Esophagus squamous epithelium (tissue), 5 donors: Measurements from ENCODE around the gene ZNF71. TPM values are rescaled to one million over a fixed set of nuclear protein-coding genes. Genes with fewer than 3 reads are reported as not detected.

Experiments used
- DNase-seq: peaks from one replicate; lab custom pipeline; 2025; lab: John Stamatoyannopoulos, UW
- H3K27ac ChIP-seq, 4 donors: fragments of 200-600 bp; sonication (generic); one replicate each; pipeline ENCODE4 v1.5.1; 2016 to 2019; ENCODE audit warnings: mild to moderate bottlenecking in 1 of 4
- H3K27me3 ChIP-seq, 4 donors: fragments of 200-600 bp; sonication (generic); 1 replicate in 3 of 4; 2 replicates in 1 of 4; pipeline versions ENCODE4 v1.5.1 to v1.6.0; 2017 to 2021; ENCODE audit warnings: antibody characterized with exemption in 1 of 4
- H3K36me3 ChIP-seq, 3 donors: fragments of 200-600 bp; sonication (generic); one replicate each; pipeline ENCODE4 v1.5.1; 2016 to 2019
- H3K4me1 ChIP-seq, 3 donors: fragments of 200-600 bp; sonication (generic); one replicate each; pipeline ENCODE4 v1.5.1; 2017 to 2019
- H3K4me3 ChIP-seq, 4 donors: fragments of 200-600 bp; sonication (generic); 1 replicate in 3 of 4; 2 replicates in 1 of 4; pipeline ENCODE4 v1.5.1; 2016 to 2019; ENCODE audit warnings: mild to moderate bottlenecking in 2 of 4, moderate library complexity in 1 of 4
- H3K9me3 ChIP-seq, 3 donors: fragments of 200-600 bp; sonication (generic); one replicate each; pipeline ENCODE4 v1.5.1; 2016 to 2019
- POLR2A ChIP-seq, 4 donors: fragments of 450-650 bp; IDR thresholded peaks; one replicate each; pipeline ENCODE4 v1.6.1; 2017; ENCODE audit warnings: antibody characterized with exemption in 4 of 4, mild to moderate bottlenecking in 4 of 4, moderate library complexity in 3 of 4
- WGBS, 2 donors: methylation state at CpG; one replicate each; pipeline ENCODE4 v1.1.5; 2018; 5-methylcytosine and 5-hydroxymethylcytosine counted together
- intact Hi-C: fragments of 100-400 bp; cut with DNase I; formaldehyde crosslinking; loops from one replicate; pipeline ENCODE4 v1.15.0; 2022
- total RNA-seq, 4 donors: library from RNA; depleted of rRNA; stranded (reverse); fragments of >200 nt; gene quantifications; one replicate each; pipeline ENCODE4 v1.1.0, GENCODE V29; 2016
- TF ChIP-seq, protein P1 (sequence below), 6 experiments: fragments of 450-650 bp in 4 of 6; fragments of 200-600 bp in 2 of 6; sonication (generic) in 2 of 6; IDR thresholded peaks; one replicate each; pipeline ENCODE4 v1.5.1; 2016 to 2019; ENCODE audit warnings: antibody characterized with exemption in 6 of 6, mild to moderate bottlenecking in 4 of 6, moderate library complexity in 4 of 6
- donor health status: DM: yes; HTN: yes; CAD: no.

The ZNF71 gene
- total RNA-seq, 4 donors from 2014 or later = 3.0 to 8.4 (median 3.4) TPM

DNA sequence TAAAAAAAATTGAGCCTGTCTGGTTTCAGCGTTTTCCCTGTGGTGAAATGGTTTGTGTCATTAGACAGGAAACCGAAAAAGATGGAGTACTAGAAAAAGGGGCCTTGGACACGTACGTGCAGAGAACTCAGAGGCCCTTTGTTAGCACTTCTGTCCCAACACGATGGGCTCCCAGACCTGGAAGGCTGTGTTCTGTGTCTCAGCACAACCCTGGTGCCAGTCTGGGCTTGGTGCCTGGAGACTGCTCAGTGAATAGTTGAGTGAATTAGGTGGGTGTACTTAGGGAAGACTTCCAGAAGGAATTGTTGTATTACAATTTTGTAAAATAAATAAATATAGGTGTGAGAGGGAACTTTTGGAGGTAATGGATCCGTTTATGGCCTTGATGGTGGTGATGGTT lies 8.7 kb downstream of the ZNF71 start:
- H3K9me3 ChIP-seq = peaks cover 0 to 90% (median 48%) of the 10 kb centered on the region in 3 donors
- no peak for DNase-seq
- no peak overlapping the region for H3K27ac ChIP-seq
- intact Hi-C loops = no loop called here
- TF ChIP-seq, protein P1, sequence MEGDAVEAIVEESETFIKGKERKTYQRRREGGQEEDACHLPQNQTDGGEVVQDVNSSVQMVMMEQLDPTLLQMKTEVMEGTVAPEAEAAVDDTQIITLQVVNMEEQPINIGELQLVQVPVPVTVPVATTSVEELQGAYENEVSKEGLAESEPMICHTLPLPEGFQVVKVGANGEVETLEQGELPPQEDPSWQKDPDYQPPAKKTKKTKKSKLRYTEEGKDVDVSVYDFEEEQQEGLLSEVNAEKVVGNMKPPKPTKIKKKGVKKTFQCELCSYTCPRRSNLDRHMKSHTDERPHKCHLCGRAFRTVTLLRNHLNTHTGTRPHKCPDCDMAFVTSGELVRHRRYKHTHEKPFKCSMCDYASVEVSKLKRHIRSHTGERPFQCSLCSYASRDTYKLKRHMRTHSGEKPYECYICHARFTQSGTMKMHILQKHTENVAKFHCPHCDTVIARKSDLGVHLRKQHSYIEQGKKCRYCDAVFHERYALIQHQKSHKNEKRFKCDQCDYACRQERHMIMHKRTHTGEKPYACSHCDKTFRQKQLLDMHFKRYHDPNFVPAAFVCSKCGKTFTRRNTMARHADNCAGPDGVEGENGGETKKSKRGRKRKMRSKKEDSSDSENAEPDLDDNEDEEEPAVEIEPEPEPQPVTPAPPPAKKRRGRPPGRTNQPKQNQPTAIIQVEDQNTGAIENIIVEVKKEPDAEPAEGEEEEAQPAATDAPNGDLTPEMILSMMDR (IDR thresholded peaks at IDR 0.05) = no peak
- TF ChIP-seq POLR2A (IDR thresholded peaks at IDR 0.05) = no peak
- WGBS, 2 donors = 55 to 81% methylated on average over 3 to 6 of the region's 6 CpGs
- no peaks in the 10 kb centered on the region for H3K27me3 ChIP-seq
- peaks cover 0 to 71% (median 6%) of the 10 kb centered on the region in 3 donors for H3K36me3 ChIP-seq
- no peaks in the 10 kb centered on the region for H3K4me1 ChIP-seq
- no peak overlapping the region for H3K4me3 ChIP-seq

DNA sequence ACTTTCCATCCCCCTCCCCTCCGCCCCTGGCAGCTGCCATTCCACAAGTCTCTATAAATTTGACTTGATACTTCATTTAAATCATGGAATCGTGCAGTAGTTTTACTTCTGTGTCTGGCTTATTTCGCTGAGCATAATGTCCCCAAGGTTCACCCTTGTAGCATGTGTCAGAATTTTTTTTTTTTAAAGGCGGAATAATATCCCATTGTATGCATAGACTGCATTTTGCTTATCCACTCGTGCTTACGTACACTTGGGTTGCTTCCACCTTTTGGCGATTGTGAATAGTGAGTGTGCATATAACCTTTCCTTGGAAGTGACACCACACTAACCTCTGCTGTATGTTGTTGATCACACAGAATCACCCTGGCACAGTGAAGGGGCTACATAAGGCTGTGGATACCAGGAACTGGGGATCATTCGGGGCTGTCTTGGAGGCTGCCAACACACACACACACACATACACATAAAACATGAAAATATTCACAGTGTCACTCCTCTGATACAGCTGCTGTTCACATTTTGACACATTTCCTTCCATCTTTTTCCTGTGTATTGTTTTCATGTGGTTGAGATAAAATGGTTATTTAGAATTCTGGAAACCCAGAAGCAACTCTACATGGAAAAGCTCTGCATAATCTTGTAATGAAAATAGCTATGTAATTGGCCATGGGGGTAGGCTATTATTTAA lies 13.3 kb downstream of the ZNF71 start:
- DNase-seq = no peak
- Histone ChIP-seq H3K9me3 (peaks cover 0 to 99% (median 61%) of the 10 kb centered on the region in 3 donors), H3K27me3 (no peaks in the 10 kb centered on the region), H3K36me3 (peaks cover 0 to 70% (median 0%) of the 10 kb centered on the region in 3 donors), H3K4me3 (no peak overlapping the region), H3K27ac (no peak overlapping the region), H3K4me1 (no peaks in the 10 kb centered on the region)
- intact Hi-C loops = no loop called here
- WGBS, 2 donors = 87 to 91% methylated on average over 8 of the region's 8 CpGs
- TF ChIP-seq, protein P1 (IDR thresholded peaks at IDR 0.05) = no peak
- no peak for TF ChIP-seq POLR2A (IDR thresholded peaks at IDR 0.05)

DNA sequence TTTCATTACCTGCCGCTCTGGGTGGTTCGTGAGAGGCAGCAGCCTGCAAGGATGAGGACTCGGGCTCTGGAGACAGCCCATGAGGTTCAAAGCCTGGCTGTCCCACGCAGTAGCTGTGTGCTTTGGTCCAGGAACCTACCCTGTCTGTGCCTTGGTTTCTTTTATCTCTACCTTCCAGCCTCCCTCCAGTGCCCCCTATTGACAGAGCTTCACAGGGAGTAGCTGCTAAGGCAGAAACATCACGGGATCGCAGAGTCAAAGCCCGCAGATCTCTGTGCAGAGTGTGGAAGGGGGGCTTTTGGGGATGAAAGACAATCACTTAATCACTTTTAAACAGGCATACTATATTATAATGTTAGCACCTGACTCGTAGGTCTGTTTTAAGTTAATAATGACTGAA lies 16.2 kb downstream of the ZNF71 start:
- no peaks in the 10 kb centered on the region for H3K27me3 ChIP-seq
- H3K4me1 ChIP-seq = no peaks in the 10 kb centered on the region
- H3K36me3 ChIP-seq = peaks cover 0 to 60% (median 0%) of the 10 kb centered on the region in 3 donors
- DNase-seq = no peak
- no peak overlapping the region for H3K27ac ChIP-seq
- 73 to 83% methylated on average over 5 to 7 of the region's 8 CpGs for WGBS, 2 donors
- H3K9me3 ChIP-seq = peaks cover 0 to 98% (median 55%) of the 10 kb centered on the region in 3 donors
- intact Hi-C loops = no loop called here
- H3K4me3 ChIP-seq = no peak overlapping the region
- no peak for TF ChIP-seq POLR2A (IDR thresholded peaks at IDR 0.05)
- TF ChIP-seq, protein P1 (IDR thresholded peaks at IDR 0.05) = no peak

DNA sequence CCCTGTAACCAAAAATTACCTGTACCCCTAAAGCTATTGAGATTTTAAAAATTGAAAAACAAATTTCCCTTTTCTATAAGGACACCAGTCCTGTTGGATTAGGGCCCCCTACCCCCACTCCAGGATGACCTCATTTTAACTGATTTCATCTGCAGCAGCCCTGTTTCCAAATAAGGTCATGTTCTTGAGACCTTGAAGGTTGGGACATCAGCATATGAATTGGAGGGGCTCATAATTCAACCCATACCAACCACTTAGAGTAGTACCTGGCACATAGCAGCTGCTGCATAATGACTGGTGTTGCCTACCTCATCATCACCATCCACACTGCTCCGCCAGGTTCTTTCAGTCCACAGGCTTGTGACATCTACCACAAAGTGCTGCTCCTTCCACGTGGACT lies 17.6 kb downstream of the ZNF71 start:
- peaks cover 0 to 69% (median 0%) of the 10 kb centered on the region in 3 donors for H3K36me3 ChIP-seq
- 89 to 94% methylated on average over 2 of the region's 2 CpGs for WGBS, 2 donors

DNA sequence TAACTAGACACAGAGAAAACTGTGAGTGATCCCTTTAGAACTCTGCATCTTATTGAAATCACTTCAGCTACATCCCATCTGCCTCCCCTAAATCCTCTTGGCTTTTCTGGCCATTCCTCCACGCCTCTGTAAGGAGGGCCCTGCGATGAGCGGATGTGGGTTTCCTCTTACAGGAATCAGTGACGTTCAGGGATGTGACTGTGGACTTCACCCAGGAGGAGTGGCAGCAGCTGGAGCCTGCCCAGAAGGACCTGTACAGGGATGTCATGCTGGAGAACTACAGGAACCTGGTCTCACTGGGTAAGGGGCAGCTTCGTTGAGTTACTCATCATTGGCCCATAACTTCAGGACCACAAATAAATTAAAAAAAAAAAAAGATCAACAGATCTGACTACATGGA lies 18.5 kb downstream of the ZNF71 start:
- Histone ChIP-seq H3K27me3 (no peaks in the 10 kb centered on the region), H3K9me3 (peaks cover 0 to 99% (median 47%) of the 10 kb centered on the region in 3 donors), H3K4me3 (no peak overlapping the region), H3K27ac (no peak overlapping the region), H3K4me1 (no peaks in the 10 kb centered on the region), H3K36me3 (peaks cover 0 to 70% (median 0%) of the 10 kb centered on the region in 3 donors)
- no peak for DNase-seq
- TF ChIP-seq, protein P1 (IDR thresholded peaks at IDR 0.05) = no peak
- no peak for TF ChIP-seq POLR2A (IDR thresholded peaks at IDR 0.05)
- intact Hi-C loops = no loop called here
- 74 to 81% methylated on average over 2 to 3 of the region's 5 CpGs for WGBS, 2 donors

More for the DNA sequence above, 17.6 kb downstream of the ZNF71 start:
- Histone ChIP-seq H3K4me1 (no peaks in the 10 kb centered on the region), H3K27ac (no peak overlapping the region), H3K27me3 (no peaks in the 10 kb centered on the region), H3K9me3 (peaks cover 0 to 98% (median 48%) of the 10 kb centered on the region in 3 donors), H3K4me3 (no peak overlapping the region)
- DNase-seq = no peak
- TF ChIP-seq, protein P1 (IDR thresholded peaks at IDR 0.05) = no peak
- no peak for TF ChIP-seq POLR2A (IDR thresholded peaks at IDR 0.05)
- intact Hi-C loops = no loop called here
